HG03520 (cell line): Measurements from ENCODE around the gene SEC31A.
"Not testable (repeated sequence)": the region's sequence is repeated elsewhere in the genome, so short reads cannot be mapped to it uniquely, and the experiment has no call there.

Experiments used
- ATAC-seq: cut with Tn5 transposase; IDR thresholded peaks from one replicate; pipeline ENCODE4 v1.9.1; 2021; ENCODE audit warnings: mild to moderate bottlenecking, moderate library complexity; ENCODE audit not compliant: unreplicated experiment

SEC31A gene

GRCh38 chr4:82850684-82851083 lies 40.3 kb downstream of the SEC31A start:
- ATAC-seq, result no peak

GRCh38 chr4:82848706-82849105 lies 42.2 kb downstream of the SEC31A start:
- ATAC-seq, result no peak

GRCh38 chr4:82842593-82842992 lies 48.4 kb downstream of the SEC31A start:
- ATAC-seq, result no peak

GRCh38 chr4:82839624-82840023 lies 51.3 kb downstream of the SEC31A start:
- no peak for ATAC-seq

GRCh38 chr4:82833696-82834313 lies 57.1 kb downstream of the SEC31A start:
- no peak for ATAC-seq

GRCh38 chr4:82833060-82833459 lies 57.9 kb downstream of the SEC31A start:
- ATAC-seq, result not testable (repeated sequence)

GRCh38 chr4:82825425-82825824 lies 65.5 kb downstream of the SEC31A start:
- no peak for ATAC-seq

- no peak for ATAC-seq
Observed at GRCh38 chr4:82823062-82823461, 67.9 kb downstream of the SEC31A start.

GRCh38 chr4:82820689-82821088 lies 70.3 kb downstream of the SEC31A start:
- no peak for ATAC-seq

GRCh38 chr4:82818664-82819662 lies 72.0 kb downstream of the SEC31A start:
- ATAC-seq, result no peak

GRCh38 chr4:82816874-82817273 lies 74.1 kb downstream of the SEC31A start:
- ATAC-seq, result not testable (repeated sequence)

- ATAC-seq, result no peak
Observed at GRCh38 chr4:82814034-82814433, 76.9 kb downstream of the SEC31A start.

- no peak for ATAC-seq
Observed at GRCh38 chr4:82811838-82812341, 79.1 kb downstream of the SEC31A start.

GRCh38 chr4:82811392-82811791 lies 79.6 kb downstream of the SEC31A start:
- ATAC-seq, result no peak

GRCh38 chr4:82810176-82810575 lies 80.8 kb downstream of the SEC31A start:
- no peak for ATAC-seq

- ATAC-seq, result no peak
Observed at GRCh38 chr4:82809619-82810018, 81.3 kb downstream of the SEC31A start.

- no peak for ATAC-seq
Observed at GRCh38 chr4:82803746-82804145, 87.2 kb downstream of the SEC31A start.

GRCh38 chr4:82802911-82803310 lies 88.0 kb downstream of the SEC31A start:
- ATAC-seq, result no peak

GRCh38 chr4:82801910-82802521 lies 88.9 kb downstream of the SEC31A start:
- no peak for ATAC-seq

- no peak for ATAC-seq
Observed at GRCh38 chr4:82799006-82799881, 91.7 kb downstream of the SEC31A start.
